Tibial nerve (tissue), 4 donors: ENCODE results near the gene AP3D1. TPM values are rescaled to one million over a fixed set of nuclear protein-coding genes. Genes with fewer than 3 reads are reported as not detected.

Experiments used
- DNase-seq, 2 donors: peaks; one replicate each; pipeline ENCODE4 v3.0.0-alpha.2; 2019; ENCODE audit warnings: low spot score in 2 of 2
- H3K27ac ChIP-seq, 4 donors: fragments of 200-600 bp; sonication (generic) in 3 of 4; one replicate each; pipeline ENCODE4 v1.5.1; 2017 to 2019; ENCODE audit warnings: mild to moderate bottlenecking in 1 of 4
- H3K27me3 ChIP-seq, 2 donors: fragments of 200-600 bp; sonication (generic) in 1 of 2; one replicate each; pipeline versions ENCODE4 v1.5.1 to v1.6.0; 2017 to 2019
- H3K36me3 ChIP-seq, 3 donors: fragments of 200-600 bp; sonication (generic); one replicate each; pipeline ENCODE4 v1.5.1; 2018 to 2019
- H3K4me1 ChIP-seq, 4 donors: fragments of 200-600 bp; sonication (generic) in 3 of 4; one replicate each; pipeline ENCODE4 v1.5.1; 2017 to 2019
- H3K4me3 ChIP-seq, 4 donors: fragments of 200-600 bp; sonication (generic) in 3 of 4; one replicate each; pipeline ENCODE4 v1.5.1; 2017 to 2019; ENCODE audit warnings: mild to moderate bottlenecking in 1 of 4, moderate library complexity in 1 of 4
- H3K9me3 ChIP-seq, 4 donors: fragments of 200-600 bp; sonication (generic) in 3 of 4; one replicate each; pipeline ENCODE4 v1.5.1; 2017 to 2019
- EP300 ChIP-seq, 2 donors: sonication (generic); formaldehyde crosslinking; IDR thresholded peaks; one replicate each; pipeline ENCODE4 v1.6.1; 2017; ENCODE audit warnings: antibody characterized with exemption in 2 of 2, mild to moderate bottlenecking in 1 of 2
- POLR2A ChIP-seq, 2 donors: fragments of 450-650 bp; IDR thresholded peaks; one replicate each; pipeline ENCODE4 v1.6.1; 2017; ENCODE audit warnings: antibody characterized with exemption in 2 of 2, mild to moderate bottlenecking in 2 of 2, moderate library complexity in 2 of 2
- WGBS, 2 donors: methylation state at CpG; one replicate each; pipeline ENCODE4 v1.1.5; 2018; 5-methylcytosine and 5-hydroxymethylcytosine counted together
- total RNA-seq, 4 donors: library from RNA; depleted of rRNA; stranded (reverse); fragments of >200 nt; gene quantifications; one replicate each; pipeline ENCODE4 v1.1.0, GENCODE V29; 2016
- TF ChIP-seq, protein P1 (sequence below), 5 experiments: fragments of 200-600 bp in 3 of 5; fragments of 450-650 bp in 2 of 5; sonication (generic) in 3 of 5; IDR thresholded peaks; one replicate each; pipeline ENCODE4 v1.5.1; 2016 to 2019; ENCODE audit warnings: antibody characterized with exemption in 5 of 5, mild to moderate bottlenecking in 3 of 5, moderate library complexity in 2 of 5

The AP3D1 gene
- total RNA-seq, 4 donors from 2014 or later, result 75.2 to 127 (median 83.3) TPM

DNA sequence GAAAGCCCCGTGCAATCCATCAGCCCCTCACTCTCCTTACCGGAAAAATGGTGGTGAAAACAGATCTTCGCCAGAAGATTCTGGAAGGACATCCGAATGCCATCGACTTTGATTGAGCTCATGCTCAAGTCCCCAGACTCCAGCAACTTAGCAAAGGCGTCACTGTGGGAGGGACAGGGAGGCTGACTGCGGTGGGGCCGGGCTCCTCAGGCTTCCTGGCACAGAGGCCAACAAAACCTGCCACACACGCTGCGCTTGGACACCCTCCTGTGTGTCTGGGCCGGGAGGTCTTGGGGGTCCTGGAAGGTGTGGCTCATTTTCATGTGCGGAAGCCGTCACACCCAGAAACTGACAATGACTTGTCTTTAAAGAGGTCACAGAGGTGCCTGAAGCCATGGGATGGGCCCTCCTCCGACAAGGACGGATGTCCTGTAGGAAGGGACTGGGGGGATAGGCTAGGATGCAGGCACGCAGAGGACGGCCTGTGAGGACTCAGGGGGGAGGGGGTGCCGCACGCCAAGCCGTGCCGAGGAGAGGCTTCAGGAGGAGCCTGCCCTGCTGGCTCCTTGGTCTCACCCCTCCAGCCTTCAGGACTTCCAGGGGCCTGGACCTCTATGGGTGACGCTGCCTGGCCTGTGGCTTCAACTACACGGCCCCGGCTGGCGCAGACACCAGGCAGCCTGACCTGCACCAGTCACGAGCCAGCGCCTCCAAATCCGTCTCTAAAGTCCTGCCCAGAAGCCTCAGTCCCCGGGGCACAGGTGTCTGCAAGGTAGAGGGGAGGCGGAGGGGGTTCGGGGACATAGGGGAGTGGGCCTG, 42.1 kb downstream of the AP3D1 start:
- H3K36me3 ChIP-seq, result peaks cover 10 to 100% (median 46%) of the 10 kb centered on the region in 3 donors
- no peaks in the 10 kb centered on the region for H3K4me1 ChIP-seq
- H3K9me3 ChIP-seq, result peaks cover 0 to 15% (median 0%) of the 10 kb centered on the region in 4 donors
- H3K27ac ChIP-seq, result no peak overlapping the region
- TF ChIP-seq, protein P1, sequence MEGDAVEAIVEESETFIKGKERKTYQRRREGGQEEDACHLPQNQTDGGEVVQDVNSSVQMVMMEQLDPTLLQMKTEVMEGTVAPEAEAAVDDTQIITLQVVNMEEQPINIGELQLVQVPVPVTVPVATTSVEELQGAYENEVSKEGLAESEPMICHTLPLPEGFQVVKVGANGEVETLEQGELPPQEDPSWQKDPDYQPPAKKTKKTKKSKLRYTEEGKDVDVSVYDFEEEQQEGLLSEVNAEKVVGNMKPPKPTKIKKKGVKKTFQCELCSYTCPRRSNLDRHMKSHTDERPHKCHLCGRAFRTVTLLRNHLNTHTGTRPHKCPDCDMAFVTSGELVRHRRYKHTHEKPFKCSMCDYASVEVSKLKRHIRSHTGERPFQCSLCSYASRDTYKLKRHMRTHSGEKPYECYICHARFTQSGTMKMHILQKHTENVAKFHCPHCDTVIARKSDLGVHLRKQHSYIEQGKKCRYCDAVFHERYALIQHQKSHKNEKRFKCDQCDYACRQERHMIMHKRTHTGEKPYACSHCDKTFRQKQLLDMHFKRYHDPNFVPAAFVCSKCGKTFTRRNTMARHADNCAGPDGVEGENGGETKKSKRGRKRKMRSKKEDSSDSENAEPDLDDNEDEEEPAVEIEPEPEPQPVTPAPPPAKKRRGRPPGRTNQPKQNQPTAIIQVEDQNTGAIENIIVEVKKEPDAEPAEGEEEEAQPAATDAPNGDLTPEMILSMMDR (IDR thresholded peaks at IDR 0.05), result no peak
- no peak for TF ChIP-seq POLR2A (IDR thresholded peaks at IDR 0.05)
- no peak for TF ChIP-seq EP300 (IDR thresholded peaks at IDR 0.05)
- 87% methylated on average over 31 of the region's 31 CpGs for WGBS, 2 donors
- no peak overlapping the region for H3K4me3 ChIP-seq
- H3K27me3 ChIP-seq, result no peaks in the 10 kb centered on the region
- no peak for DNase-seq

DNA sequence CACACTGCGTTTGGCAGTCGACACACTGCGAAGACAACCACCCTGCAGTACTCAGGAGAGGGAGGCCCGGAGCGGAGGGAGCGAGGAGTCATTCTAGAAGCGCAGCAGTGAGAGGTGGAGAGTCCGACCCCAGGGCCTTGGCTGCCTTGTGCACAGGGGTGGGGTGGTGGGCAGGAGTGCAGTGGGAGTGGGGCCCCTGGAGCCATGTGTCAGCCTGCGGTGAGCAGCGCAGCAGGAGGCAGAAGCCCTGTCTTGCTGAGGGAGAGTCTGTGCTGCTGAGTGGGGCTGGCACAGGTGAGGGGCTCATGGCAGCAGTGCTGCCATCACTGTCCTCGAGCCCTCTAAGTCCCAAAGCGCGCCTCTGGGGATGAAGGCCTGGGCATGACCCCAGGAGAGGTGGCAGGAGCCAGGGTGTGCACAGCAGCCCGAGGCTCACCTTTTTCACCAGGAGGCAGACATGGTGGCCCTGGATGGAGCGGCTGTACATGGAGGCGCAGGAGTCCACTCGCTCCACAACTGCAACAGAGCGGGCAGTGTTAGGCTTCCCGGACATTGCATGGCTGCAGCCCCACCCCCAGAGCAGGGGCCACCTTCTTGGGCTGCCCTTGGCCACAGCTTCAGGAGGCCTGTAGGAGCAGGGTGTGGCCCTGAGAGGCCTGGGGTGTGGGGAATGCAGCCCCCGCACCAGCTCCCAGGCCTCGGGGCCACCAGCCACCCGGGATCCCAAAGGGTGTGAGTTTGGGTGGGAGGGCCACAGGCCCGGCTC, 42.9 kb downstream of the AP3D1 start:
- peaks cover 10 to 100% (median 38%) of the 10 kb centered on the region in 3 donors for H3K36me3 ChIP-seq
- H3K27me3 ChIP-seq, result no peaks in the 10 kb centered on the region
- DNase-seq, result no peak
- peaks cover 0 to 15% (median 0%) of the 10 kb centered on the region in 4 donors for H3K9me3 ChIP-seq
- WGBS, 2 donors, result 91 to 96% methylated on average over 17 to 23 of the region's 23 CpGs
- no peak overlapping the region for H3K4me3 ChIP-seq
- TF ChIP-seq, protein P1 (IDR thresholded peaks at IDR 0.05), result no peak
- TF ChIP-seq EP300 (IDR thresholded peaks at IDR 0.05) (no peak), POLR2A (IDR thresholded peaks at IDR 0.05) (no peak)
- H3K27ac ChIP-seq, result no peak overlapping the region
- no peaks in the 10 kb centered on the region for H3K4me1 ChIP-seq

DNA sequence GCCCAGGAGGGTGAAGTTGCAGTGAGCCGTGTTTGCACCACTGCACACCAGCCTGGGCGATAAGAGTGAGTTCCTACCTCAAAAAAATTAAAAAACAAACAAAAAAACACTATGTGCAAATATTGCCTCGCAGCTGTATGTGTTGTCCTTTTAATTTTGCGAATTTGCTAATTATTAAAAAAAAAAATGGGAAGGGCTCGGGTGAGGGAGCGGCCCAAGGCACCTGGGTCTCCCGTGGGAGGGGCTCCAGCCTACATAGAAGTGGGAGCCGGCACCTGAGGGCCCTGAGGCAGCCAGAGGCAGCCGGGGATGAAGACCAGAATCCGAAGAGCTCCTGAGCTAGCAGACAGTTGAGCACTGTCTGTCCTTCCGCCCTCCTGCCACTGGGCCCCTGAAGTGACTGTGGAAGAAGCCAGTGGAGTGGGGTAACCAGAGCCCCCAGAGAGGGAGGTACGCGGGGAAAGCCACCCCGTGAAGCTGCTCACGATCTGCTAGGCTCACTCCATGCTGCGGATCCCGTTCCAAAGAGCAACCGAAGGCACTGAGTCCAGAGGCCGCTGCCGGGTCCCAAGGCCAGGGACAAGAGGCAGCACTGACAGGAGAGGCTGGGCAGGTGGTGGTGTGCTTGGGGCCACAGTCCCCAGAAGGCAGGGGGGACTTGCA, 48.2 kb downstream of the AP3D1 start:
- DNase-seq, result no peak
- Histone ChIP-seq H3K4me1 (peaks cover 0 to 17% (median 0%) of the 10 kb centered on the region in 4 donors), H3K9me3 (peaks cover 0 to 15% (median 0%) of the 10 kb centered on the region in 4 donors), H3K27ac (no peak overlapping the region), H3K27me3 (no peaks in the 10 kb centered on the region), H3K4me3 (no peak overlapping the region), H3K36me3 (peaks cover 0 to 94% (median 6%) of the 10 kb centered on the region in 3 donors)
- TF ChIP-seq, protein P1 (IDR thresholded peaks at IDR 0.05), result no peak
- TF ChIP-seq POLR2A (IDR thresholded peaks at IDR 0.05), result no peak
- TF ChIP-seq EP300 (IDR thresholded peaks at IDR 0.05), result no peak
- WGBS, 2 donors, result 81 to 86% methylated on average over 18 to 20 of the region's 20 CpGs

DNA sequence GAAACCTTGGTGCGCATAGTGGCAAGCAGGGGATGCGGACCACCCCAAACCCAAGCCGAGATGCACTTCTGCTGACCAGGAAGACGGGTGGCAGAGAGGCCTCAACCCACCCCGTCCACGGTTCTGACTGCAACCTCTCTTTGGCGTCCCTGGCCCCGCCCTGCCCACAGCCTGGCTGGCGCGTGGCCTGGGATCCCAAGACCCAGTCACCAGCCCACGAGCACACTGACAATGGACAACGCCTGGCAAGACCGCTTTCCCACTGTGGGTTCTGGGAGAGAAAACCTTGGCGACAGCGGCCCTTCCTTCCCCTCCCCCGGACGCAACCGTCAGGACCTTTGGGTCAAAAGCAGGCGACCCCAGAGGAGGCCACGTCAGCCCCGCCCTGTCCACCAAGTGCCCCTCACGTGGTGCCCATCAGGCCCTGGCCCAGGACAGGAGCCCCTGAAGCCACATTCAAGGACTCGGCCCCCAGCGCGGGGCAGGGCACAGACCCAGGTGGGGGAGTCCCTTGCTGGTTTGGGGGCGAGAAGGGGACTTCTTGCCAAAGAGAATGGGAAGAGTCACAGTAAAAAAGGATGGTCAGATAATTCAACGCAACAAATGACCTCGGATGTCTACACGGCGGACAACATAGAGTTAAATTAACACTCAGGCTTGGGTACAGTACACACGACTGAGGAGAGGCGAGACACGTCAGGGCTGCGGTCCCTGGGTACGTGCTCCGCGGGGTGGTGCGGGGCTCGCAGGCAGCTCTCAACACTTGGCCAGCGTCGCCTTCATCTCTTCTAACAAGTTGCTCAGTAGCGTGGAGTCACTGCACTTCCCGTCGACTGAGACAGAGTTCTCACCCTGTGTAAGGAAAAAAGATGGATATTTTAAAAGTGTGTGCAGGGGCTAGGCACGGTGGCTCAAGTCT, 49.7 kb downstream of the AP3D1 start:
- Histone ChIP-seq H3K27me3 (no peaks in the 10 kb centered on the region), H3K27ac (peak overlapping the region in 2 of 4 donors; percentile 79 to 98), H3K36me3 (peaks cover 0 to 79% (median 6%) of the 10 kb centered on the region in 3 donors), H3K4me1 (peaks cover 0 to 30% (median 3%) of the 10 kb centered on the region in 4 donors), H3K4me3 (no peak overlapping the region), H3K9me3 (peaks cover 0 to 15% (median 0%) of the 10 kb centered on the region in 4 donors)
- TF ChIP-seq EP300 (IDR thresholded peaks at IDR 0.05) (peak in 1 of 2 donors; percentile 20), POLR2A (IDR thresholded peaks at IDR 0.05) (no peak)
- TF ChIP-seq, protein P1 (IDR thresholded peaks at IDR 0.05), result no peak
- DNase-seq, result no peak
- 61 to 80% methylated on average over 40 to 44 of the region's 45 CpGs for WGBS, 2 donors
